Thyroid gland (tissue), 4 donors: ENCODE measurements around the gene CEACAM1.

ENCODE experiments used
- CTCF ChIP-seq, 6 experiments: fragments of 200-600 bp in 3 of 6; fragments of 450-650 bp in 3 of 6; sonication (generic) in 3 of 6; IDR thresholded peaks; one replicate each; pipeline ENCODE4 v1.5.1; 2016 to 2019; ENCODE audit warnings: antibody characterized with exemption in 6 of 6, mild to moderate bottlenecking in 2 of 6, inconsistent platforms in 1 of 6, moderate library complexity in 1 of 6
- POLR2A ChIP-seq, 2 donors: fragments of 450-650 bp; IDR thresholded peaks; one replicate each; pipeline ENCODE4 v1.6.1; 2017; ENCODE audit warnings: antibody characterized with exemption in 2 of 2, mild to moderate bottlenecking in 2 of 2, moderate library complexity in 1 of 2

DNA sequence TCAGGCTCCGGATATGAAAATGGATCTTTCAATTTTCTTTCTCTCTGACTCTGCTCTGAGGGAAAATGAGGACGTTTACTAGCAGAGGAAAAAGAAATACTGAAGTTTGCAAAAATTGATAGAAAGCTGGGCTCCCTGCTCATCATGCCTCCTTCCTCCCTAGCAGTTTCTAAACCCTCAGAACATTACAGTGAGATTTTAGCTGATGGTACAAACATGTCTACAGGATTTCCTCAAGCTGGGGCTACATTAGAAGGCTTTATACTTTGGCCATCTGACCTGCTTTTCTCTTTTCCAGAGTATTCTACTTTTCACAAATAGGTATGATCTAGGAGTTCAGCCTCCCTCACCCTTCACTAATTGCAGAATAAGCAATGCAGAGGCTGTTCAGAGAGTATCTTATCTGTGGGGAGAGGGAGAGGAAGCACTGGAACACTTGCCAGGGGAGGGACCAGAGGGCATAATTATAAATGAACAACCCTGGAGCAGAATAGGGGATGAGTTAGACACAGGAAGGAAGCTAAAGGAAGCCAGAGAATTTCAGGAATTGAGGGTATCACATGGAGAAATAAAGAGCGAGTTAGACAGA, 30.0 kb downstream of the CEACAM1 start:
- TF ChIP-seq CTCF (IDR thresholded peaks at IDR 0.05) (no peak), POLR2A (IDR thresholded peaks at IDR 0.05) (no peak)
